Muscle of arm (tissue), 12 donors: ENCODE data around the gene CNTN2. TPM values are rescaled to one million over a fixed set of nuclear protein-coding genes. Genes with fewer than 3 reads are reported as not detected.

Source experiments
- DNase-seq: peaks from one replicate; pipeline ENCODE4 v3.0.0-alpha.2; 2013
- polyA plus RNA-seq, 12 donors: library from polyadenylated mRNA; unstranded; fragments of 120-200 nt; gene quantifications; one replicate each; pipeline ENCODE4 v1.2.1, GENCODE V29; 2013; ENCODE audit not compliant: insufficient read length in 12 of 12

Gene CNTN2
- polyA plus RNA-seq, 12 donors = 0.57 to 3.8 (median 0.68) TPM; not detected in 2

DNA sequence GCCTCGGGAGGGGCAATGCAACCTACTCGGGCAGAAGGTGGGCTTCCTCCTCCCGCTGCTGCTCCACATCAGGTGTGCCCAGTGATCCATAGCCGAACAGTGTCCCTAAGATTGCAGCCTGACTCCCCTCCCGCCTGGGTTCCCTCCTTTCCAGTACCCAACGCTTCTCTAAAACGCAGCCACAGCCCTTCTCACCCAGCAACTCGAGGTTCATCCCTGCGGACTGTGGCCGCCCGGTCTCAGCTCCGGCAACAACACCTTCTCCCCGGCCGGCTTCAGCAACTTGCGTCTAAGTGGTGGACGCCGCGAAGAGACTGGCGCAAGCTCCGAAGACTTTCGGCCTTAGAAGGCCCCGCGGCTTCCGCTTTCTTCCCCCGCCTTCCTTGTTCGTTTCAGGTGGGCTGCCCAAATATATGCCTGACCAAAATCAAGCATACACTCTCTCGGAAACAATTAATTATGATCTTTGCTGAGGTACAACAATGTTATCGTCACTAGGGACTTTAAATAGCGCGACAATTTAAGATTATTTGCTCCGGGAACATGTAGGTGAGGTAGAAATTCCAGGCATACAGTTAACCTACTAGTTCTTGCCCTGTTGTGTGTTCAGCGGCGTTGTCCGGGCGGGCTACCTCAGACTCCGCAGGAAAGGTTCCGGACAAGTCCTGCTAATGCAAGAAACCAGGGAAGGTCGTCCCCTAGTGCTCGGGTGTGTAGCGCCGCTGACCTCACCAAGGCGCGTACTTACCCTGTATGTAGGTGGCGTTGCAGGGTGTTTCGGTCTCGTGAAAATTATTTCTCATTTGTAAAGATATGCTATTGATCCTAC lies 78.9 kb downstream of the CNTN2 start, which contains the start of gene RBBP5:
RBBP5 (minus strand) TSS at position 319 of the 829 bp plus-strand sequence; CDS start at position 214, 105 bp downstream.
- DNase-seq = peak; percentile 97

DNA sequence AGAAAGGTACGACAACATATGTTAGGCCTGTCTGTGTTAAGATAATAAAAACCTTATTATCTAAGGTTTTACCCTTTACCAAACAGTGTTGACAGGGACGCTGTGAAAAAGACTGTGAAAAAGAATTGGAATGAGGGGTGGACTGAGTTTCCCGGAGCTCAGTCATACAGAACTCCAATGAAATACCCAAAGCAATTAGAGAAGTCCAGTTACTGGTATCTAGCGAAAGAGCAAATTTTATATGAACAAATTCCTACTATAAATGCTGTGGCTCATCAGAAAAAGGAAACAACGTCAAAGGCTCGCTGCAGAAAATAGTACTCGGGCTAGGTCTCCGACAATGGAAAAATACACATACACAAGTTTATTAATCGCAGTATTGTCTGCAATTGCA lies 79.5 kb downstream of the CNTN2 start:
- no peak for DNase-seq

DNA sequence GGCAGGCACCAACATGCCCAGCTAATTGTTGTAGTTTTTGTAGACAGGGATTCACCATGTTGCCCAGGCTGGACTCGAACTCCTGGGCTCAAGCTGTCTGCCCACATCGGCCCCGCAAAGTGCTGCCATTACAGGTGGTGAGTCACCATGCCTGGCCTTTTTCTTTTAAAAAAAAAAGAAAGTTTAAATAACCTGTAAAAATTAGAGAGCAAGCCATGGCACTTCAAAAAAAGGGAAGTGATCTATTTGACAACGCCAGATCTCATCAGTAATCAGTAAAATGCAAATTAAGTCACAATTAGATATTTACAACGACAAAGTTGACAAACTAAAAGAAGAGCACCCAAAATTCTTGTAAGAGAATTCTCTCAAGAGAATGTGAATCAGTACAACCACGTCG lies 81.7 kb downstream of the CNTN2 start:
- DNase-seq = no peak

DNA sequence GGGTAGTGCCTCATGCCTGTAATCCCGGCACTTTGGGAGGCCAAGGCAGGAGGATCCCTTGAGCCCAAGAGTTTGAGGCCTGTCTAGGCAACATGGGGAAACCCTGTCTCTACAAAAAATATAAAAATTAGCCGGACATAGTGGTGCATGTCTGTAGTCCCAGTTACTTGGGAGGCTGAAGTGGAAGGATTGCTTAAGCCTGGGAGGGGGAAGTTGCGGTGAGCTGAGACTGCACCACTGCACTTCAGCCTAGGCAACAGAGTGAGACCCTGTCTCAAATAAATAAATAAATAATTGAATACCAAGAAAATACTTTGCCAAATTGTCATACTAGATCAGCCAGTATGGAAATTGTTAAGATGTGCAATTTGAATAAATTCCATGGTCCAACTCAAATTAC lies 84.6 kb downstream of the CNTN2 start:
- no peak for DNase-seq

Other genes starting within 250 kb of the CNTN2 start
- gene NFASC, start 172.3 kb upstream of the CNTN2 start, polyA plus RNA-seq = 1 to 10 TPM in 11 of 12 donors, not detected in 1; 1.0 to 2.5 (median 1.3) TPM
- 1 to 10 TPM in 10 of 12 donors, not detected in 2; 2.0 to 3.1 (median 2.8) TPM for gene TMEM81, start 41.2 kb downstream of the CNTN2 start, polyA plus RNA-seq
- 10 to 100 TPM in 9 of 12 donors, 1 to 10 TPM in 2, not detected in 1; 9.6 to 17.7 (median 12.1) TPM for gene RBBP5, start 78.8 kb downstream of the CNTN2 start, polyA plus RNA-seq
- gene DSTYK, start 168.5 kb downstream of the CNTN2 start, polyA plus RNA-seq = 1 to 10 TPM in 11 of 12 donors, not detected in 1; 6.0 to 9.3 (median 8.1) TPM
- 10 to 100 TPM in 5 of 12 donors, 1 to 10 TPM in 6, not detected in 1; 6.6 to 21.3 (median 10.0) TPM for gene TMCC2, start 184.7 kb downstream of the CNTN2 start, polyA plus RNA-seq